ENCODE results near the gene SMARCD3.

DNA sequence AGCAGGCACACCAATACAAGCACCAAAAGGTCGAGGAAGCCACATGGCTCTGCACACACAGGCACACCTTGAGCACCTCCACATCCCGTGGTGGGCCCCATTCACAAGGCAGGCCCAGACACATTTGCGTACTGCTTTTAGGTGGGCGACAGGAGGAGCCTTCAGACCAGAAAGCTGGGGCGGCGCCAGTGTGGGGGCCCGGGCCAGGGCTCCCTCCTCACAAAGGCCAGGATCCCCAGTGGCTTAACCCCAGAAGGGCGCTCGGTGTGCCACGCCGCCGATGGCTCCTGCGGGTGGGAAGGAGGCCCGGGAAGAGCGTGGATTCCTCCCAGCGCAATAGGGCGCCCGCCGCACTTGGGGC, 2.8 kb upstream of the SMARCD3 start:
- TF ChIP-seq, protein P1, sequence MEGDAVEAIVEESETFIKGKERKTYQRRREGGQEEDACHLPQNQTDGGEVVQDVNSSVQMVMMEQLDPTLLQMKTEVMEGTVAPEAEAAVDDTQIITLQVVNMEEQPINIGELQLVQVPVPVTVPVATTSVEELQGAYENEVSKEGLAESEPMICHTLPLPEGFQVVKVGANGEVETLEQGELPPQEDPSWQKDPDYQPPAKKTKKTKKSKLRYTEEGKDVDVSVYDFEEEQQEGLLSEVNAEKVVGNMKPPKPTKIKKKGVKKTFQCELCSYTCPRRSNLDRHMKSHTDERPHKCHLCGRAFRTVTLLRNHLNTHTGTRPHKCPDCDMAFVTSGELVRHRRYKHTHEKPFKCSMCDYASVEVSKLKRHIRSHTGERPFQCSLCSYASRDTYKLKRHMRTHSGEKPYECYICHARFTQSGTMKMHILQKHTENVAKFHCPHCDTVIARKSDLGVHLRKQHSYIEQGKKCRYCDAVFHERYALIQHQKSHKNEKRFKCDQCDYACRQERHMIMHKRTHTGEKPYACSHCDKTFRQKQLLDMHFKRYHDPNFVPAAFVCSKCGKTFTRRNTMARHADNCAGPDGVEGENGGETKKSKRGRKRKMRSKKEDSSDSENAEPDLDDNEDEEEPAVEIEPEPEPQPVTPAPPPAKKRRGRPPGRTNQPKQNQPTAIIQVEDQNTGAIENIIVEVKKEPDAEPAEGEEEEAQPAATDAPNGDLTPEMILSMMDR (IDR thresholded peaks at IDR 0.05), result no peak
- TF ChIP-seq POLR2A (IDR thresholded peaks at IDR 0.05), result no peak

All from thyroid gland (tissue), 4 donors.